ENCODE results near the gene FLRT2.

FLRT2 gene

GRCh38 chr14:85607651-85608081 lies 77.7 kb downstream of the FLRT2 start:
- Histone ChIP-seq H3K4me3 (ENCODE audit: insufficient read depth, low read depth, low read length) (no peak overlapping the region), H3K27ac (ENCODE audit: insufficient read depth, low read depth, low read length, poor library complexity, severe bottlenecking) (no peak overlapping the region), H3K36me3 (ENCODE audit: control insufficient read depth, insufficient read depth, low read length) (no peaks in the 10 kb centered on the region), H3K4me1 (ENCODE audit: control insufficient read depth, insufficient read depth, low read length) (no peaks in the 10 kb centered on the region), H3K27me3 (ENCODE audit: control insufficient read depth, insufficient read depth, low read length, poor library complexity, severe bottlenecking) (no peaks in the 10 kb centered on the region), H3K9me3 (ENCODE audit: control insufficient read depth, low read length) (no peaks in the 10 kb centered on the region)
- 95 to 98% methylated on average over 3 of the region's 3 CpGs for WGBS, 2 experiments

GRCh38 chr14:85613496-85613895 lies 83.6 kb downstream of the FLRT2 start:
- no peak overlapping the region for H3K27ac ChIP-seq (ENCODE audit: insufficient read depth, low read depth, low read length, poor library complexity, severe bottlenecking)
- H3K27me3 ChIP-seq (ENCODE audit: control insufficient read depth, insufficient read depth, low read length, poor library complexity, severe bottlenecking): no peaks in the 10 kb centered on the region
- 78% methylated on average over 5 of the region's 5 CpGs for WGBS, 2 experiments
- no peak overlapping the region for H3K4me3 ChIP-seq (ENCODE audit: insufficient read depth, low read depth, low read length)
- no peaks in the 10 kb centered on the region for H3K9me3 ChIP-seq (ENCODE audit: control insufficient read depth, low read length)
- no peaks in the 10 kb centered on the region for H3K36me3 ChIP-seq (ENCODE audit: control insufficient read depth, insufficient read depth, low read length)
- no peaks in the 10 kb centered on the region for H3K4me1 ChIP-seq (ENCODE audit: control insufficient read depth, insufficient read depth, low read length)

- no peaks in the 10 kb centered on the region for H3K9me3 ChIP-seq (ENCODE audit: control insufficient read depth, low read length)
- H3K27me3 ChIP-seq (ENCODE audit: control insufficient read depth, insufficient read depth, low read length, poor library complexity, severe bottlenecking): no peaks in the 10 kb centered on the region
- no peaks in the 10 kb centered on the region for H3K4me1 ChIP-seq (ENCODE audit: control insufficient read depth, insufficient read depth, low read length)
- no peak overlapping the region for H3K4me3 ChIP-seq (ENCODE audit: insufficient read depth, low read depth, low read length)
- no peak overlapping the region for H3K27ac ChIP-seq (ENCODE audit: insufficient read depth, low read depth, low read length, poor library complexity, severe bottlenecking)
- H3K36me3 ChIP-seq (ENCODE audit: control insufficient read depth, insufficient read depth, low read length): no peaks in the 10 kb centered on the region
- WGBS, 2 experiments: 96 to 97% methylated on average over 5 of the region's 5 CpGs
Measured at GRCh38 chr14:85616386-85616885, 86.5 kb downstream of the FLRT2 start.

GRCh38 chr14:85616886-85617285 lies 86.9 kb downstream of the FLRT2 start:
- Histone ChIP-seq H3K36me3 (ENCODE audit: control insufficient read depth, insufficient read depth, low read length) (no peaks in the 10 kb centered on the region), H3K27ac (ENCODE audit: insufficient read depth, low read depth, low read length, poor library complexity, severe bottlenecking) (no peak overlapping the region), H3K4me1 (ENCODE audit: control insufficient read depth, insufficient read depth, low read length) (no peaks in the 10 kb centered on the region), H3K9me3 (ENCODE audit: control insufficient read depth, low read length) (no peaks in the 10 kb centered on the region), H3K4me3 (ENCODE audit: insufficient read depth, low read depth, low read length) (no peak overlapping the region), H3K27me3 (ENCODE audit: control insufficient read depth, insufficient read depth, low read length, poor library complexity, severe bottlenecking) (no peaks in the 10 kb centered on the region)
- 94 to 100% methylated on average over 2 of the region's 2 CpGs for WGBS, 2 experiments

- WGBS, 2 experiments: 90 to 98% methylated on average over 2 of the region's 2 CpGs
- Histone ChIP-seq H3K4me1 (ENCODE audit: control insufficient read depth, insufficient read depth, low read length) (no peaks in the 10 kb centered on the region), H3K4me3 (ENCODE audit: insufficient read depth, low read depth, low read length) (no peak overlapping the region), H3K27ac (ENCODE audit: insufficient read depth, low read depth, low read length, poor library complexity, severe bottlenecking) (no peak overlapping the region), H3K36me3 (ENCODE audit: control insufficient read depth, insufficient read depth, low read length) (no peaks in the 10 kb centered on the region), H3K27me3 (ENCODE audit: control insufficient read depth, insufficient read depth, low read length, poor library complexity, severe bottlenecking) (no peaks in the 10 kb centered on the region), H3K9me3 (ENCODE audit: control insufficient read depth, low read length) (no peaks in the 10 kb centered on the region)
Measured at GRCh38 chr14:85617791-85618190, 87.8 kb downstream of the FLRT2 start.

- H3K36me3 ChIP-seq (ENCODE audit: control insufficient read depth, insufficient read depth, low read length): no peaks in the 10 kb centered on the region
- H3K4me1 ChIP-seq (ENCODE audit: control insufficient read depth, insufficient read depth, low read length): no peaks in the 10 kb centered on the region
- no peak overlapping the region for H3K27ac ChIP-seq (ENCODE audit: insufficient read depth, low read depth, low read length, poor library complexity, severe bottlenecking)
- no peaks in the 10 kb centered on the region for H3K9me3 ChIP-seq (ENCODE audit: control insufficient read depth, low read length)
- H3K4me3 ChIP-seq (ENCODE audit: insufficient read depth, low read depth, low read length): no peak overlapping the region
- 92 to 97% methylated on average over 2 to 4 of the region's 4 CpGs for WGBS, 2 experiments
- no peaks in the 10 kb centered on the region for H3K27me3 ChIP-seq (ENCODE audit: control insufficient read depth, insufficient read depth, low read length, poor library complexity, severe bottlenecking)
Measured at GRCh38 chr14:85618390-85618789, 88.4 kb downstream of the FLRT2 start.

GRCh38 chr14:85618978-85619377 lies 89.0 kb downstream of the FLRT2 start:
- Histone ChIP-seq H3K36me3 (ENCODE audit: control insufficient read depth, insufficient read depth, low read length) (no peaks in the 10 kb centered on the region), H3K27ac (ENCODE audit: insufficient read depth, low read depth, low read length, poor library complexity, severe bottlenecking) (no peak overlapping the region), H3K27me3 (ENCODE audit: control insufficient read depth, insufficient read depth, low read length, poor library complexity, severe bottlenecking) (no peaks in the 10 kb centered on the region), H3K4me3 (ENCODE audit: insufficient read depth, low read depth, low read length) (no peak overlapping the region), H3K9me3 (ENCODE audit: control insufficient read depth, low read length) (no peaks in the 10 kb centered on the region), H3K4me1 (ENCODE audit: control insufficient read depth, insufficient read depth, low read length) (no peaks in the 10 kb centered on the region)
- 92 to 95% methylated on average over 3 of the region's 3 CpGs for WGBS, 2 experiments

GRCh38 chr14:85619851-85620250 lies 89.9 kb downstream of the FLRT2 start:
- Histone ChIP-seq H3K4me3 (ENCODE audit: insufficient read depth, low read depth, low read length) (no peak overlapping the region), H3K27me3 (ENCODE audit: control insufficient read depth, insufficient read depth, low read length, poor library complexity, severe bottlenecking) (no peaks in the 10 kb centered on the region), H3K4me1 (ENCODE audit: control insufficient read depth, insufficient read depth, low read length) (no peaks in the 10 kb centered on the region), H3K27ac (ENCODE audit: insufficient read depth, low read depth, low read length, poor library complexity, severe bottlenecking) (no peak overlapping the region), H3K9me3 (ENCODE audit: control insufficient read depth, low read length) (no peaks in the 10 kb centered on the region), H3K36me3 (ENCODE audit: control insufficient read depth, insufficient read depth, low read length) (no peaks in the 10 kb centered on the region)
- WGBS, 2 experiments: 90 to 93% methylated on average over 5 to 6 of the region's 6 CpGs

GRCh38 chr14:85620947-85621346 lies 91.0 kb downstream of the FLRT2 start:
- Histone ChIP-seq H3K9me3 (ENCODE audit: control insufficient read depth, low read length) (no peaks in the 10 kb centered on the region), H3K27ac (ENCODE audit: insufficient read depth, low read depth, low read length, poor library complexity, severe bottlenecking) (no peak overlapping the region), H3K4me1 (ENCODE audit: control insufficient read depth, insufficient read depth, low read length) (no peaks in the 10 kb centered on the region), H3K27me3 (ENCODE audit: control insufficient read depth, insufficient read depth, low read length, poor library complexity, severe bottlenecking) (no peaks in the 10 kb centered on the region), H3K36me3 (ENCODE audit: control insufficient read depth, insufficient read depth, low read length) (no peaks in the 10 kb centered on the region), H3K4me3 (ENCODE audit: insufficient read depth, low read depth, low read length) (no peak overlapping the region)
- 93 to 95% methylated on average over 3 of the region's 3 CpGs for whole genome bisulfite sequencing, 2 experiments

- 96% methylated on average over 13 of the region's 13 CpGs for WGBS, 2 experiments
- Histone ChIP-seq H3K27ac (ENCODE audit: insufficient read depth, low read depth, low read length, poor library complexity, severe bottlenecking) (no peak overlapping the region), H3K36me3 (ENCODE audit: control insufficient read depth, insufficient read depth, low read length) (no peaks in the 10 kb centered on the region), H3K4me3 (ENCODE audit: insufficient read depth, low read depth, low read length) (no peak overlapping the region), H3K9me3 (ENCODE audit: control insufficient read depth, low read length) (no peaks in the 10 kb centered on the region), H3K4me1 (ENCODE audit: control insufficient read depth, insufficient read depth, low read length) (no peaks in the 10 kb centered on the region), H3K27me3 (ENCODE audit: control insufficient read depth, insufficient read depth, low read length, poor library complexity, severe bottlenecking) (no peaks in the 10 kb centered on the region)
Measured at GRCh38 chr14:85622106-85622505, 92.2 kb downstream of the FLRT2 start.
